HG03108 (cell line): Measurements from ENCODE around the gene EIF4B.

Experiments
- ATAC-seq: cut with Tn5 transposase; IDR thresholded peaks from one replicate; pipeline ENCODE4 v1.9.1; 2021; ENCODE audit warnings: moderate library complexity; ENCODE audit not compliant: unreplicated experiment

EIF4B gene

DNA sequence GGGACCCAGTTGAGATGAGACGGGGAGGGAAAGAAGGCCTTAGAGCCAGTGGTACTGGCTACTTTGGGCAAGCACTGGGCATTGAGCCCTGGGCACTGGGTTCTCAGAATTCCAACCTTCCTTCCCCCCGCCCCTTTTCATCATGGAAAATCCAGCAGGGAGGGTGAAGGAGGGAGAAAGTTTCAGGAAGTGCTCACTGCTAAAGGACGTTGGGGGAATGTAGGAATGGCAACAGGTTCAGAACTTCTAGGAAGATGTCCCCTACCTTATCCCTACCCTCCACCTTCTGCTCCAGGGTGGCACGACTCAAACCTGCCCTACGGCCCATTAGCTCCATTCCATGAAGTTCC lies 39.4 kb downstream of the EIF4B start:
- ATAC-seq = no peak

GRCh38 chr12:53046655-53047220 lies 40.5 kb downstream of the EIF4B start:
- ATAC-seq = peak; percentile 18

DNA sequence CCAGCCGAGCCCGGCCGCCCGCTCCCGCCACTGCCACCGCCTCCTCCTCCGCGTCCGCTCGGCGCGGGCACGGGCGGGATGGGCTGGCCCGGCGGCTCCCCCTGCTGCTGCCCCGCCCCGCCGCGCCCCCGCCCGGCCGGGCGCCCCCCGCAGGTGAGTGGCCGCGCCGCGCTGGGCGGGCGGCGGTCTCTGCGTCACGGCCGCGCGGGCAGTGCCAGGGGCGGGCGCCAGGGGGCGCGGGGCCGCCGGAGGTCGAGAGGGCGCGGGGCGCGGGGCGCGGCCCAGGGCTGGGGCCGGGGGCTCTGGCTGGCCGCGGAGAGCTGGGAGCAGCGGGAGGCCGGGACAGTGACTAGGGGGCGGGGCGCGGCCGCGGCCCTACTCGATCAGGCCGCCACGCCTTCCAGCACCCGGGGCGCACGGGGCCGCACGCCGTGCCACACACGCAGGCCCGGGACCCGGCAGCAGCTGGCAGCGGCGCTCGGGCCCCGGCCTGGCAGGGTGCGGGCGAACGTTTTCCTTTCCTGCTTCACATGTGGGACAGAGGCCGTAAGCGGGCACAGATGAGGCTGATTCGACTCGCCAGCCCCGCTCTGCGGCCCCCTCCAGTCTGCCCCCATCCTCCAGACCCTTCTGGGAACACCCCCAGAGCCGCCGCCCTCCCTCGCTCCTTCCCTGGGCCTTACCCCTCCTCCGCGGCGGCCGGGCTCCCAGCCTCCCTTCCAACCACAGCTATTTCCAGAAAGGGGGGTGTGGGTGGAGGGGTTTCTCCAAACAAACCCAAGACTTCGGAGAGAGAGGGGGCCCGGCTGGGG lies 41.2 kb downstream of the EIF4B start:
- peak; percentile 72 for ATAC-seq

DNA sequence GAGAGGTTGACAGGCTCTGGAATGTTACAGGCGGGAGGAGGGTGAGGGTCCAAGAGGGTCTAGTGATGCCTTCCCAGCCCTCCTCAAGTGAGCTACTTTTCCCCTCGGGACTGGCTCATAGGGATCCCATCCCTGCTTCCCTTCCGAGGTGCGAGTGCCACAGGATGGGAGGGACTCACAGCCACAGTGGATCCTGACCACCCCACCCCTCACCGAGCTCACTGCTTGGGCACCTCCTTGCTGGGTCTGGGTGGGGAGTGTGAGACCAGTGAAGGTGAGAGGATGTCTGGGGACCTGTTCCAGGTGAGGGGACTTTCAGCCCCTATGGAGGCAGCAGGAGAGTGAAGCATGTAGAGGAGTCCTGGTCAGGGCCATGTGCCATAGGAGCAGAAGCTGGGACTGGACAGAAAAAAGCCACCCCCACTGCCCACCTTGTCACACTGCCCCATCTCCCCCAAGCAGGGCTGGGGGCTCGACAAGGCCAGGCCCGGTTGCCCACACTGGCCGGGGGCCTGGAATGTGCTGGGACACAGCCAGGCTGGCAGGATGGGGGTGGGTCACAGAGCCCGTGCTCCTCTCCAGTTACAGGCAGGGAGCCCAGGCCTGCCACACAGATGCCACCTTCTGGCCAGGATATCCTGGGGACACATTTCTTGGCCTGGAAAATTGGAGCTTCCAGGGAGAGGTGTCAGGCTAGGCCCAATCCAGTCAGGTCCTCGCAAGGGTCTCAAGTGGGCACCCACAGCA lies 42.0 kb downstream of the EIF4B start:
- no peak for ATAC-seq

GRCh38 chr12:53048780-53049401 lies 42.6 kb downstream of the EIF4B start:
- ATAC-seq = no peak

GRCh38 chr12:53049571-53050318 lies 43.5 kb downstream of the EIF4B start, which contains the start of gene TNS2:
Gene TNS2, plus strand, starts transcription at chr12:53050065. Its CDS starts 121 bp downstream, at chr12:53050186.
- no peak for ATAC-seq

DNA sequence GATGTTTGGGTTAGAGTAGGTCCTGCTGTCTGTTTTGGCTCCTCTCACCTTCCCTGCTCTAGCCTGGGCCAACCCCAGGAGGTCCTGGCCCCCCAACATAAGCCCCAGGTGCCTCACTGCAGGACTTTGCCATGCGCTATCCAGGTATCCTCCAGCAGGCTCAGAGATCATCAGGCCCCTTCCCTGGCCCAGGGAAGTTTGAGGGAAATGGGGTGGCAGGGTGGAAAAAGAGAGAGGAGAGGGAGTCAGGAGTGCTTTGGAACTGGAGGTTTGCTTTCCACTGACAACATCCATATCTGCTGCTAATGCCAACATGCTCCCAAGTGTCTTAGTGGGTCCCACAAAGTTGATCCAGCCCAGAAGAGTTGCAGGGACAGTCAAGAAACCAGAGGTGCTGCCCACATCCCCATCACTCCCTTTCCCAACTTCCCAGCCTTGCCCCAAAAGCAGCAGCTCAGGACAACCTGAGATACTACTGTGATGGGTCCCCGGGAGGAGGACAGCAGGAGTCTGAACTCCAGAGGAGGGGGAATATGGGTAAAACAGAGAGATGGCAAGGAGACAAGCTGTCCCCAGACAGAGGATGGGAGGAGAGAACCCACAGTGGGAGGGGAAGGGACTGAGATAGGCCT lies 44.3 kb downstream of the EIF4B start:
- ATAC-seq = no peak

DNA sequence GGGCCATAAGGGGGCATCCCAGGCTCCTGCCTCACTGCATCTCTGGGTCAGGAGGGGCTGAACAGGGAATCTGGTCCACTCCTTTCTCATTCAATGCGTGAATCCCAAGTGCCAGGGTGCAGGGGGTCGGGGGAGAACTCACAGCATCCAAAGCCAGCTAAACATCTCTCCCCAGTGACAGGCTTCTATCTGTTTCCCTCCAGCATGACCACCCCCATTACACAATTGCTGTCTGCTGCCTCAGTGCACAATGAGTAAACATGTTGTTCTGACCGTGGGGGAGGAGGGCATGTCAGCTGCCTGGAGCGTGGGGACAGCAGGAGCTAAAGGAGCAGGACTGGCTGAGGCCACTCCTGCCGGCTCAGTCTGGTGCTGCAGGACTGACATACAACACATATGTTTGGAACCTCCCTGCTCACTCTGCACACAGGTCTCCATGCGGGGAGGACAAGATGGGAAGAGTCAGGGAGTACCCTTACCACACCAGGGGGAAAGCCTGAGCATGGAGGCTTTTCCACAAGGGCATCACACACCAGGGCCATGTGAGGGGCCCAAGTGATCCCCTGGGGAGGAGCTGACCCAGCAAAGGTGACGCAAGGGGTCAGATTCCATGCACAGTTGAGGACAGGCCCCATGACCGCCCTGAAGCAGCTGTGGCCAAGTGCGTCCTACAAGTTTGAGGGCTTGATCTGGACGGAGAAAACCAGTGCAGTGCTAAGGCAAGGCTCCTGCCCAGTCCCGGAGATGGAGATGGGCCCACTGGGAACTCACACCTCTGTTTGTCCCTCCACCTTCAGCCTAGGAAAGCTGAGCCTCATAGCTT lies 45.0 kb downstream of the EIF4B start:
- ATAC-seq = no peak

- ATAC-seq = no peak
These were observed 45.7 kb downstream of the EIF4B start for GRCh38 chr12:53051881-53052412.

DNA sequence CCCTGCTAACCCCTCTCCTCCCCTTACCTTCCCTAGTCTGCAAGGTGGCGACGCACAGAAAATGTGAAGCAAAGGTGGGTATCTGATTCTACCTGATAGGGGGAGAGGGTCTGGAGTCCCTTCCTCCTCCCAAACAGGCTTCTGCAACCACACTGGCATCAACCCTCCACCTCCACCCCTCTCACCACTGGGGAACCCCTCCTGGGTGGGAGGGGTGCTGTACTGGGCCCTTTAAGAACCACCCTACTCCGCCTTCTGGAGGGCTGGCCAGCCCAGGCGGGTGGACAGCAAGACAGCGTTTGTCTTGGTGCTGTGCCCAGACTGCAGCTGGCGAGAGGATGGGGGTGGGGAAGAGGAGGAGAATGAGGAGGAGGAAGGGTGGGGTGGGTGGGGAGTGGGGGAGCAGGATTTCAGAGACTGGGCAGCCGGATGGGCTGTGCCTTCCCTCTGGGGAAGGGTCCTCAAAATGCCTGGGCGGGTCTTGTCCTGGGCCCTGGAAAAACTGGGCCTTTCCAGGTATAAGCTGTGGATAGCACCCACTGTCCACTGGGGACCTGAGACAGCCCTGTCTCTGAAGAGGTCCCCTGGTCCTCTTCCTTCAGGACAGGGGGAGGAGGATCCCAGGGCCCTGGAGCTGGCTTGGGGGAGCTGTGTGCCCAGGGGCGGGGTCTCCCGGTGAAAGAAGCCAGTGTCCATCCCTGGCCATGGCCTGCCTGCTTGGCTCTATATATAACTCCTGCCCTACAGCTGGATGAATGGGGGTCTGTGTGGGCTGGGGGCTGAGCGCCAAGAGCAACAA lies 46.4 kb downstream of the EIF4B start:
- no peak for ATAC-seq

DNA sequence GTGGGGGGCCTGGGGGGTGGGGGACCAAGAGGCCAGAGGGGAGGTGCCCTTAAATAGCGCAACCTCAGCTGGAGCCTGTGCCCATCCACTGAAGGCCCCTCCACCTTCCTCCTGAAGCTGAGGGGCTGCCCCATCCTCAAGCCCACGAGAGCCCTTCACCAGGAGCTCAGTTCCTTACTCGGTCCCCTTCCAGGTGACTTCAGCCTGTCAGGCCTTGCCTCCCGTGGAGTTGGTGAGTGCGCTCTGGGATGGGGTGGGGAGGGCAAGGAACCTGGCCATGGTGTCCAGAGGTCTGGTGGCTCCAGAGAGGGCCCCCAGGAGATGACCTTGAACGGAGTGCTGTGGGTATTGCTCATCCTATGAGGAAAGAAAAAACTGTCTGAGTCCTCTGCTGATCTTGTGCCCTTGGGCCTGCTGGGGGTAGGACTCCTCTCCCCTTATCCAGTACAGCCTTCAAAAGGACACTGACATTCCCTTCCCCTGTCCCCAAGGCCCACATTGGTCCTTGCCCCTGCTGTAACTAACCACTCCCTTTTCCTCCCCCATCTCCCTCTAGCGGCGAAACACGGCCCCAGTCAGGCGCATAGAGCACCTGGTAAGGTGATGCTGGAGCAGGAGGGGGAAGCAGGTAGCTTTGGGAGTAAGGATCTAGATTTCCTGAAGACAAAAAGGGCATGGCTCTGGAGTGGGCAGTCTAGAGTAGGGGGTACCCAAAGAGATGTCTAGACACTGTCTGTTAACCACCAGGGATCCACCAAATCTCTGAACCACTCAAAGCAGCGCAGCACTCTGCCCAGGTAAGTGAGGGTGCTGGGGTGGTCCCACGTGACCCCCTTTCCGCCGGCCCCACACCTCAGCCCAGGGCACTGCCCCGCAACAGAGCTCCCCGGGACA lies 47.2 kb downstream of the EIF4B start:
- no peak for ATAC-seq

DNA sequence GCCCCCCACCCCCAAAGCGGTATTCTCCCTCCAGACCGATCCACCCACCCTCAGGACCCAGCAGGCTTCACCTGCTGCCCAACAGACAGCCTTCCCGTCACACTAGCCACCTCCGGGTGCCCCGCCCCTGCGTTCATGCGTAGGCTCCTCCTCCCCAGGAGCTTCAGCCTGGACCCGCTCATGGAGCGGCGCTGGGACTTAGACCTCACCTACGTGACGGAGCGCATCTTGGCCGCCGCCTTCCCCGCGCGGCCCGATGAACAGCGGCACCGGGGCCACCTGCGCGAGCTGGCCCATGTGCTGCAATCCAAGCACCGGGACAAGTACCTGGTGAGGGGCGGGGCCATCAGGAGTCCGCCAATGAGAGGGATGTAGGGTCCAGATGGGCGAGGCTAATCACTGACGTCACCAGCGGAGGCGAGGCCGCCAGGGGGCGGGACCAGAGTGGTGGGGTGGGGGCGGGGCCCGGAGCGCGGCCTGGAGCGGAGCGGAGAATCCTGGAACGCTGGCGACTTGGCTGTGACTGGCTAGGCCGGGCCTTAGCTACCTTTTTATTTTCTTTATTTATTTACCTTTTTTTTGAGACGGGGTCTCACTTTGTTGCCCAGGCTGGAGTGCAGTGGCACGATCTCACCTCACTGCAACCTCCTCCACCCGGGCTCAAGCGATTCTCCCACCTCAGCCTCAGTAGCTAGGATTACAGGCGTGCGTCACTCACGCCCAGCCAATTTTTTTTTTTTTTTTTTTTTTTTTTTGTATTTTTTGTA lies 48.0 kb downstream of the EIF4B start:
- ATAC-seq = peak; percentile 85

- no peak for ATAC-seq
These were observed 49.4 kb downstream of the EIF4B start for GRCh38 chr12:53055471-53056266.

- ATAC-seq = no peak
These were observed 50.0 kb downstream of the EIF4B start for GRCh38 chr12:53056296-53056695.

DNA sequence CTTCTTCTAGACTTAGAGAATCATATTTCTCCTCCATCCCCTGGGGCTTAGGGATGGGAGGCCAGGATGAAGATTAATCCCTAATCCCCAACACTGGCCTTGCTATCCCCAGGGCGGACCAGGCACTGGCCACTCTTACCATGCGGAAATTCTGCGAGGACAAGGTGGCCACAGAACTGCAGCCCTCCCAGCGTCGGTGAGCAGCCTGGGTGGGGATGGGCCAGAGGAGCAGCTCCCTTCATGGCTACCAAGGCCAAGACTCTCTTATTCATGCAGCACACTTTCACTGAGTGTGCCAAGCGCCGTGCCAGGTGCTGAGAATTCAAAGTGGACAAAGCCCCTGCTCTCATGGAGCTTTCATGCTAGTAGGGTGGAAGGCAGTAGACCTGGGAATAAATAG lies 50.6 kb downstream of the EIF4B start:
- ATAC-seq = no peak
